Motor neuron (in vitro differentiated cells): Measurements from ENCODE around the gene TRPV6. TPM values are rescaled to one million over a fixed set of nuclear protein-coding genes. Genes with fewer than 3 reads are reported as not detected.

Source experiments
- ATAC-seq, 8 experiments: fragments of 200-7000 bp; cut with Tn5 transposase; replicated peaks in 6 of 8; 2 replicates each; pipeline ENCODE4 v1.8.0; 2021; ENCODE audit warnings: mild to moderate bottlenecking in 8 of 8, moderate library complexity in 8 of 8
- H3K27ac ChIP-seq, 2 donors: fragments of 250-450 bp; sonication (Bioruptor Pico); 2 replicates each; pipeline ENCODE4 v1.9.0; 2021; ENCODE audit warnings: antibody characterized with exemption in 2 of 2, mild to moderate bottlenecking in 2 of 2, moderate library complexity in 1 of 2
- H3K4me1 ChIP-seq, 2 donors: fragments of 250-450 bp; sonication (Bioruptor Pico); replicated peaks in 1 of 2; 2 replicates each; pipeline ENCODE4 v1.6.1; 2021; ENCODE audit warnings: antibody characterized with exemption in 2 of 2, mild to moderate bottlenecking in 2 of 2, moderate library complexity in 1 of 2
- H3K4me3 ChIP-seq, 5 donors: fragments of 250-450 bp; sonication (Bioruptor Pico); 2 replicates each; pipeline ENCODE4 v1.9.0; 2021; ENCODE audit warnings: antibody characterized with exemption in 5 of 5, mild to moderate bottlenecking in 5 of 5, moderate library complexity in 4 of 5
- WGBS, 10 experiments: fragments of 450-650 bp; shearing (Covaris generic); methylation state at CpG; one replicate each; pipeline ENCODE4 v1.0.0; 2022; 5-methylcytosine and 5-hydroxymethylcytosine counted together
- in situ Hi-C, 9 experiments: fragments of 400-800 bp; cut with MboI; loops; one replicate each; pipeline ENCODE4 v1.15.0; 2021; ENCODE audit warnings: low sequenced_read_pairs in 9 of 9, low pct_unique_long_range_greater_than_20kb in 2 of 9; ENCODE audit not compliant: unreplicated experiment in 9 of 9
- total RNA-seq, 8 experiments: library from RNA; unstranded; fragments of 300-600 nt; gene quantifications; 2 replicates each; pipeline versions ENCODE4 v1.2.3 to v1.2.4, GENCODE V29; 2022

Gene TRPV6
- total RNA-seq: 1 to 10 TPM in 3 of 8 experiments, under 1 TPM in 5; 0.07 to 1.7 (median 0.53) TPM

DNA sequence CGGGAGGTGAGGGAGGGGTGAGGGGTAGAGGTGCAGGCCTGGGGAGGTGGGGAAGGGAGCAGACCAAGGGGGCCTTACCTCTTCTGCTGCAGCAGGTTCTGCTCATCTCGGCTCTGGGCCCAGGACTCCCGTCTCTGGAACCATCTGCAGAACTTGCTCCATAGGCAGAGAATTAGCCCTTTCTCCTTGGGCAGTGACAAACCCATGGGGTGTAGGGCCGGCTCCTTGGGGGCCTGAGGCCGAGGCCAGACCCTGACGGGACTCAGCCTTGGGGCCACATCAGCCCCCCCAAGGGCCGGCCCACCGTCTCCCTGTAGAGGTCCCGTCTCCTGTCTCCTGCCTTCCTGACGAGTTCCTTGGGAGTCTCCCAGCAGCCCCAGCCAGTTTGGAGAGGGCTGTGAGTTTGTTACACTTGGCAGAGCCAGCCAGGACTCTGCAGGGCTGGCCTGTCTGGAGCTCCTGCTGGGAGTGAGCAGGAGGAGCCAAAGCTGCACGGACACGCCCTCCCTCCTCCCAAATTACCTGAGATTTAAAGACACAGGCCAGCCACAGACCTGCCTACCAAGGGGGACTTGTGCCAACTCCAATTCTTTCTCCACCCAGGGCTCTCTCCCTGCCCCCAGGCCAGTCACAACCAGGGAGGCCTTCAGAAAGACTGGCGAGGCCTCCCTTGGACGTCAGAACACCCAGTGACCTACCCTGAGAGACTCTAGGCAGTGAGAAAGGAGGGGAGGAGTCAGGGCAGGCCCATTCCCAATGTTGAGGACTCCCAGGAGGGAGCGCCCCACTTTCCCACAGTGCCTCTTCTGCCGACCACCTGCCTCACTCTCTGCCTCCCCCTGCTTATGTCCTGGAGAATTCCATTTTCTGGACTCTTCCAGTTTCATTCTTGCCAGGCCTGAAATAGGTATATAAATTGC lies at the start of gene TRPV6:
TSS of gene TRPV6 (minus strand) at position 435 of the 920 bp plus-strand sequence.
- in situ Hi-C loops: loop anchor here in 1 of 9 experiments (25.0 kb wide), 1 partner anchor 102 kb away; no protein-coding TSS in a partner anchor
- Histone ChIP-seq H3K4me3 (no peak within 1 kb of the TSS), H3K4me1 (peaks cover 0 to 3% of the 10 kb centered on the region in 2 donors), H3K27ac (no peak within 1 kb of the TSS)
- ATAC-seq: peak in 2 of 8 experiments; percentile 32 to 56
- WGBS, 10 experiments: 30 to 73% (median 60%) methylated on average over 1 to 3 of the region's 16 CpGs; no CpG with 5 or more reads in 6 of the 10 experiments

DNA sequence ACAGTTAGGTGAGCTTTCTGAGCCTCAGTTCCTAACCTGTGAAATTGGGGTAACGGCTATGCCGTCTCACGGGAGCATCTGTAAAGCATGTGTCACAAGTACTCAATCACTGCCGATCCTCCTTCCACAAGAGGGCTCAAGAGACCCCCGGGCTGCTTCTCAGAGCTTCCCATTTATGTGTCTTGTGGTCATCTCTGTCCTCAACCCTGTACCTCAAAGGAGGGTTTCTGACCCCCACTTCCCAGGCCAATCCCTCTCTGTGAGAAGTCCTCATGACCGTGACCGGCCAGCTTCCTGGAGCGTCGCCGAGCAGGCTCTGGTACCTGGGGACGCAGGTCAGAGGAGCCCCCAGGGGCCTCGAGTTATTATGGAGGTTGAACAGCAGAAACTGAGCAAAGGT lies 48.5 kb upstream of the TRPV6 start:
- 9 to 93% (median 82%) methylated on average over 2 to 5 of the region's 12 CpGs; no CpG with 5 or more reads in 4 of the 10 experiments for WGBS, 10 experiments
- Histone ChIP-seq H3K4me3 (no peak overlapping the region), H3K4me1 (no peaks in the 10 kb centered on the region), H3K27ac (no peak overlapping the region)
- in situ Hi-C loops: no loop called here
- ATAC-seq: no peak

DNA sequence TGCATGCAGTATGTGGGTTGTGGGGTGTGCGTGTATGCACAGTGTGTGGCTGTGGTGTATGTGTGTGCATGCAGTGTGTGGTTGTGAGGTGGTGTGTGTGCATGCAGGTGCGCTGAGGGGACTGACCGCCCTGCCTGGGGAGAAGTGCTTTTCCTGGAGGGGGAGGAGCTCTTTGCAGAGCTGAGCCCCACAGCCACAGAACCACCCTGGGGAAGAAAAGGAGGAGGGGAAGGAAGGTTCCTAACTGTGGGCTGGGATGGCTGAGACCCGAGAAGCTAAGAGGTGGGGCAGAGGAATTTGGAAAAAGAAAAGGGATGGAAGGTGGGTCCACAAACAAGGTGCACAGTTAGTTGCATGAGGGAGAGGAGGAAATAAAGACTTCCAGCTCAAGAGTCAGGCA lies 48.1 kb upstream of the TRPV6 start, which contains the start of gene TRPV5:
TSS of gene TRPV5 (minus strand) at position 123 of the 400 bp plus-strand sequence. CDS start 287 bp downstream, outside the sequence.
- Histone ChIP-seq H3K4me3 (no peak within 1 kb of the TSS), H3K4me1 (no peaks in the 10 kb centered on the region), H3K27ac (no peak within 1 kb of the TSS)
- 58 to 88% (median 67%) methylated on average over 1 to 3 of the region's 4 CpGs; no CpG with 5 or more reads in 5 of the 10 experiments for WGBS, 10 experiments
- no peak for ATAC-seq
- in situ Hi-C loops: no loop called here

DNA sequence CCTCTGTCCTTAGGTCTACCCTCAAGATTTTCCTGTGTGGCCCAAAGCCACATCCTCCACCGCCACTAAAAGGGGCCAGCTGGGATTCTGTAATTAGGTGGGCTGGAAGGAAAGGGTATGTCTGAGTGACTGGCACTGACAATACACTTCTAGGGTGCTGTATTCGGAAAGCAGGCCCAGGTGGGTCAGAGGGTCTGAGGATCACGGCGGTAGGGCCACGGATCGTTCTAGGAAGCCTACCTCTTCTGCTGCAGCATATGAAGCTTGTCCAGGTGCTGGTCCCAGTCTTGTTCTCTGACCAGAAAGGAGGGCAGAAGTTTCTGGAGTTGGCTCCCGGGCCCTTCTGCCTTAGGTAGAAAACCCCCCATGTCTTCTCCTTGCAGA lies 47.5 kb upstream of the TRPV6 start:
- WGBS, 10 experiments: 20 to 93% (median 67%) methylated on average over 1 to 6 of the region's 7 CpGs; no CpG with 5 or more reads in 5 of the 10 experiments
- H3K27ac ChIP-seq: no peak overlapping the region
- H3K4me1 ChIP-seq: no peaks in the 10 kb centered on the region
- in situ Hi-C loops: no loop called here
- ATAC-seq: no peak
- no peak overlapping the region for H3K4me3 ChIP-seq

DNA sequence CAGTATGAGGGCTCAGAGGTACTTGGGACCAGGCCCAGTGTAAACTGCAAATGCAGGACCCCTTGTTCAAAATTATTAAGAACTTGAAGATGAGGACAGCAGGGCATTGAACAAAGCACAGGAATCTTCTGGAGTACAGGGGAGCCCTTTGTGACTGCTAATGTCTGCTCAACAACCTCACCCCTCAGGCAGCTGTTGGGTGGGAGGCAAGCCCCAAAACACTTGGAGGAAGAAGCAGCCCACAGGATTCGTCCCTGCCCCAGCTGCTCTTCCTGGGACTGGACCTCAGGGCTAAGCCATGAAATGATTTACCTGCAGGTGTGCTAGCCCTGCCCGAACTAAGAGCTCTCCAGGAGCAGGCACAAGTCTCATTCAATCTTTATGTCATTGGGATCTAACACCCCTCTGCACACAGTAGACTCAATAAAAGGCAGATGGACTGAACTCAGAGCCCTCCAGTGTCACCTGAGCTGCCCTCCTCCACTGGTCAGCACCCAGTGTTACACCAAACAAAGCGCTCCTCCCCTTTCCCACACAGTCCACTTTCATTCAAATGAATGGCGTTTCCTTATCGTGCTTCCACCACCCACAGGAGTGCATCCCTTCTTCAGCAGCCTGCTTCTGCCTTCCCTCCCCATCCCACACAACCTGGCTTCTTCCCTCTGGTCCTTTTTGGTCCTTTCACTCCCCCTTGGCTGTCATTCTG lies 47.0 kb upstream of the TRPV6 start:
- no peaks in the 10 kb centered on the region for H3K4me1 ChIP-seq
- no peak overlapping the region for H3K4me3 ChIP-seq
- WGBS, 10 experiments: 24 to 57% (median 45%) methylated on average over 2 to 5 of the region's 5 CpGs; no CpG with 5 or more reads in 7 of the 10 experiments
- no peak for ATAC-seq
- in situ Hi-C loops: no loop called here
- no peak overlapping the region for H3K27ac ChIP-seq

DNA sequence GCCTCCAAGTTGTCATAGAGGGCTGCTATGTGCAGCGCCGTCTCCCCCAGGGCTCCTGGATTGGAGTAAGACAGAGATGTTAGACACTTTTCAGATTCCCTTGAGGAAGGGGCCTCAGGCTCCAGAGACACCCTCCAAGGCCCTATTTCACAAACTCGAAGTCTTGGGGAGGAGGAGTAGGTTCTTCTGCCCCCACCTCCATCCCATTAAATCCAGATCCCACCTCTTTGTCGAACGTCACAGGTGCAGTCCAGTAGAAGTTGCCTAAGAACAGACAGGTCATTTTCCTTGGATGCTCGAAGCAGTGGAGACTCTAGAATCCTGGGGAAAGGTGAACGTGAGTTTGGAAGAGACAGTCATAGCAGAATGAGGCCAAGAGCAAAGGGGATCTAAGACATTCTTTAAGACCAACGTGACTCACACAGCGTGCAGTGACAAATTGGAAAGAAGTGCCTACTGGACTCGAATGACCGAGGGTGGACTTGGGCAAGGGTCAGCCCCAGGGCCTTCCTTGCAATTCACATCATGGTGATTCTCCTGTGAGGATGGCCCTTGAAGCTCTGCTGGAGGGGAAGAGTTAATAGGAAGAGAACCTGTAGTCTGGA lies 44.7 kb upstream of the TRPV6 start:
- no peak overlapping the region for H3K4me3 ChIP-seq
- in situ Hi-C loops: no loop called here
- no peak for ATAC-seq
- no peaks in the 10 kb centered on the region for H3K4me1 ChIP-seq
- WGBS, 10 experiments: 0 to 92% (median 64%) methylated on average over 2 to 10 of the region's 11 CpGs; no CpG with 5 or more reads in 1 of the 10 experiments
- H3K27ac ChIP-seq: no peak overlapping the region

DNA sequence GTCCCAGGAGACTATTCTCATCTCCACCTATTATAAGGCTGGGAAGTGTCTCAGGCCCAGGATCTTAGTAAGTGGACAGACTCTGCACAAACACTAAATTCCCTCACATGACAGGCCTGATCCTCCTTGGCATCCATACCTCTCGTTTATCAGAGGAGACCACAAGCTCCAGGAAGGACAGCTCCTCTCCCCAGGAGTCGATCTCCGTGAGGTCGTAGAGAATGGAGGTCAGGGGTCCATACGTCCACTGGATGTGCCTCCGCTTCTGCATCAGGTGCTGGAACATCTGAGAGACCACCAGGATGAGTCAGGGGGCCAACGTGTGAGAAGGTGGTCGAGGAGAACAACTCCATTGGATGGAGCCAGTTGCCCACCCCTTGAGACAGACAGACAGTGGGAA lies 42.4 kb upstream of the TRPV6 start:
- Histone ChIP-seq H3K4me1 (no peaks in the 10 kb centered on the region), H3K27ac (no peak overlapping the region), H3K4me3 (no peak overlapping the region)
- 54 to 73% (median 62%) methylated on average over 3 to 8 of the region's 8 CpGs; no CpG with 5 or more reads in 6 of the 10 experiments for WGBS, 10 experiments
- no peak for ATAC-seq
- in situ Hi-C loops: no loop called here

DNA sequence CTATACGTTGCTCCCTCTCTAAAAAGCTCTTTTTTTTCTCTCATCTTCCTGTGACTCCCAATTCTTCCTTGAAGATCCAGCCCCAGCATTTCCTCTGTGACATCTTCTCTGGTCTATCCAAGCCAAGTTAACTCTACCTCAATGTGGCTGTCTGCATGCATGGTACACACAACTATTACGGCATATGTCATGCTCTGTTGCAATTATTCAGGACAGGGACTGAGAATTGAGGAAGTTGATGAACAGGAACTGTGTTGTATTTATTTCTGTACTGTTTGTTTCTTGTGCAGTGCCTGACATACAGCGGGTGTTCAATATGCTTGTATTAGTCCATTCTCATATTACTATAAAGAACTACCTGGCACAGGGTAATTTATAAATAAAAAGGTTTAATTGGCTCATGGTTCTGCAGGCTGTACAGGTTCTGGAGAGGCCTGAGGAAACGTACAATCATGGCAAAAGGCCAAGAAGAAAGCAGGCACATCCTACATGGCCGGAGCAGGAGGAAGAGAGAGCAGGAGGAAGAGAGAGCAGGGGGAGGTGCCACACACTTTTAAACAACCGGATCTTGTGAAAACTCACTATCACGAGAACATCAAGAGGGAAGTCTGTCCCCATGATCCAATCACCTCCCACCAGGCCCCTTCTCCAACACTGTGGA lies 41.7 kb upstream of the TRPV6 start:
- Histone ChIP-seq H3K27ac (no peak overlapping the region), H3K4me3 (no peak overlapping the region), H3K4me1 (no peaks in the 10 kb centered on the region)
- no peak for ATAC-seq
- in situ Hi-C loops: no loop called here
- WGBS, 10 experiments: 0 to 93% (median 76%) methylated on average over 2 to 7 of the region's 7 CpGs; no CpG with 5 or more reads in 1 of the 10 experiments

DNA sequence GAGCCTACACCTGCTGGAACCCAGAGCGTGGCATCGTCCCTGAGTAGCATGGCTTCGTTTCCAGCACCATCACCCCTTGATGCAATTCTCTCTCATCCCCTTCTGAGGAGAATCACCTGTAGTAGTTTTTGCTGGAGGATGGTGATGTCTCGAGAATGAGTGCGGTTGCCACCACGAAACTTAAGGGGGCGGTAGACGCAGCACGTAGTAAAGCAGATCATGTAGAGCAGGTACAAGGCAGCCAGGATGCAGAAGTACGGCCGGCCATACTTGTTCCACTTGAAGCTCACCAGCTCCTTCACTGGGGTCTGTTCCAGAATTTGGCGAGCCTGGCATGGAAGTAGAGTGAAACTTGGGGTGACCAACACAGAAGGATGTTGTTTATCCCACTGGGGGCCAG lies 39.9 kb upstream of the TRPV6 start:
- H3K4me3 ChIP-seq: no peak overlapping the region
- no peak for ATAC-seq
- no peak overlapping the region for H3K27ac ChIP-seq
- H3K4me1 ChIP-seq: no peaks in the 10 kb centered on the region
- WGBS, 10 experiments: 0 to 87% (median 70%) methylated on average over 1 to 8 of the region's 12 CpGs; no CpG with 5 or more reads in 2 of the 10 experiments
- in situ Hi-C loops: no loop called here

DNA sequence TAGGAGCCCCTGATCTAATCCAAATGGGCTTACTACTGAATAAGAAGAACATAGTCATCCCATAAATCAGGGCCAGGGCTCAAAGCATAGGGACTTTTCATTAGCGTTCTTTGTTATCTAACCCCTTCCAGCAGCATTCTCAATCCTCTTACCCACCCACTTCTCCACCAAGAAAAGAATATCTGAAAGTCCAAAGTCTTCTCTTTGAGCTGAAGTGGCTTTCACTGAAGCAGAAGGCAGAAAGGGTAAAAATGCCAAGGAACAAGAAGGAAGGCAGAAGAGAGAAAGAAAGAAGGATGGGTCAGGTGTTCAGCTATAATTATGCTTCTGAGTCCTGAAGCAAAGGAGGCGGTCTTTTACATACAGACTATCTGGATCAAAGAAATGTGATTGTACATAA lies 37.8 kb upstream of the TRPV6 start:
- no peak overlapping the region for H3K27ac ChIP-seq
- in situ Hi-C loops: no loop called here
- no peaks in the 10 kb centered on the region for H3K4me1 ChIP-seq
- ATAC-seq: no peak
- whole genome bisulfite sequencing, 10 experiments: 0 to 53% (median 0%) methylated on average over 1 to 2 of the region's 2 CpGs; no CpG with 5 or more reads in 3 of the 10 experiments
- no peak overlapping the region for H3K4me3 ChIP-seq

DNA sequence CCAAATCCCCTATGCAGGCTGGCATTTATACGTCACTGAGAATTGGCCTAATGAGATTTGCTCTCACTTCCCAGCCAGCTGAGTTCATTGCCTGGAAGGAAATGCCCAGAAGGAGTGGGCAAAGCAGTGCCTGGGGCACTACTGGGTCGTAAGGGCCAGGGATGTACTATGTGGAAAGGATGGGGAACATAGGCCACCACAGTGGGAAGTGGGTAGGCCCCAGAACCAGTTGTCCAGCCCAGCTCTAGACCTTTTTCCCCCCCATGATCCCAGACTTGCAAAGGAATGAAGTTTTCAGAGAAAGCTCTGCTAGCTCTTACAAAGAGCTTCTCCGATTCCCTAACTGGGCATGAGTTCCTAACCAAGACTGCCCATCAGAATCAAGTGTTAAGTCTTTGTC lies 34.1 kb upstream of the TRPV6 start:
- no peak for ATAC-seq
- in situ Hi-C loops: no loop called here
- no peak overlapping the region for H3K27ac ChIP-seq
- no peaks in the 10 kb centered on the region for H3K4me1 ChIP-seq
- 0 to 100% (median 75%) methylated on average over 1 to 2 of the region's 3 CpGs; no CpG with 5 or more reads in 5 of the 10 experiments for WGBS, 10 experiments
- no peak overlapping the region for H3K4me3 ChIP-seq

DNA sequence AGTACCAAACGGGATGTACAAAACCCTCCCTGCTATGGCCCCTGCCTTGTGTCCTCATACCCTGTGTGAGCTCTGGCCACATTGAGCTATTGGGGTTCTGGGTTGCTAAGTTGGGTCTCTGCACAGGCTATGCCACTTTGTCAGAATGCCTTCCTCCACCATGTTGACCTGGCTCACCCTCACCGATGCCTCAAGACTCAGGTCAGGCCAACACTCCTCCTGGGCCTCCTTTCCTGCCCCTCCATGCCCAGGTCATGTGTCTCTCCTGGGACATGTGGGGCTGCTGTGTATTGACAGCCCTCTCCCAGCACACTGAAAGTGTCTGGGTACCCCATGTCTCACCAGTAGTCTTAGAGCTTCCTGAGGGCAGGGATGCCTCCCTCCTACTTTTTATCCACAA lies 33.4 kb upstream of the TRPV6 start:
- 0 to 73% (median 50%) methylated on average over 1 to 2 of the region's 2 CpGs; no CpG with 5 or more reads in 3 of the 10 experiments for WGBS, 10 experiments
- Histone ChIP-seq H3K27ac (no peak overlapping the region), H3K4me3 (no peak overlapping the region), H3K4me1 (no peaks in the 10 kb centered on the region)
- no peak for ATAC-seq
- in situ Hi-C loops: no loop called here
